Stimulated activated CD4-positive, alpha-beta T cell treated with anti-CD3 and anti-CD28 coated beads, Interleukin-12 subunit alpha, Interleukin-12 subunit beta, amount 100 ng/mL, for 4 hours (primary cell): ENCODE measurements around the gene TGM4.
"Not testable (repeated sequence)": the region's sequence is repeated elsewhere in the genome, so short reads cannot be mapped to it uniquely, and the experiment has no call there.

Experiments used
- DNase-seq: peaks from one replicate; pipeline ENCODE4 v3.0.0-alpha.2; 2020

TGM4 gene

GRCh38 chr3:44918087-44918486, 43.7 kb downstream of the TGM4 start:
- DNase-seq = no peak

- DNase-seq = no peak
These were observed 44.2 kb downstream of the TGM4 start for GRCh38 chr3:44918581-44918980.

GRCh38 chr3:44920081-44920480, 45.7 kb downstream of the TGM4 start:
- no peak for DNase-seq

- no peak for DNase-seq
These were observed 49.4 kb downstream of the TGM4 start for GRCh38 chr3:44923632-44924456.

GRCh38 chr3:44924457-44925084, 50.2 kb downstream of the TGM4 start:
- DNase-seq = no peak

- DNase-seq = no peak
These were observed 51.8 kb downstream of the TGM4 start for GRCh38 chr3:44926172-44926571.

GRCh38 chr3:44926921-44927320, 52.5 kb downstream of the TGM4 start:
- DNase-seq = no peak

GRCh38 chr3:44927371-44927770, 53.0 kb downstream of the TGM4 start:
- no peak for DNase-seq

GRCh38 chr3:44929782-44930181, 55.4 kb downstream of the TGM4 start:
- no peak for DNase-seq

GRCh38 chr3:44930911-44931310, 56.5 kb downstream of the TGM4 start:
- DNase-seq = no peak

- DNase-seq = no peak
These were observed 57.4 kb downstream of the TGM4 start for GRCh38 chr3:44931791-44932190.

- no peak for DNase-seq
These were observed 57.9 kb downstream of the TGM4 start for GRCh38 chr3:44932271-44932670.

GRCh38 chr3:44932986-44933944, 58.9 kb downstream of the TGM4 start:
- no peak for DNase-seq

GRCh38 chr3:44939581-44940036, 65.2 kb downstream of the TGM4 start:
- DNase-seq = no peak

- DNase-seq = no peak
These were observed 68.0 kb downstream of the TGM4 start for GRCh38 chr3:44942202-44942921.

- DNase-seq = no peak
These were observed 73.8 kb downstream of the TGM4 start for GRCh38 chr3:44948239-44948638.

GRCh38 chr3:44949770-44950169, 75.4 kb downstream of the TGM4 start:
- not testable (repeated sequence) for DNase-seq

- no peak for DNase-seq
These were observed 75.9 kb downstream of the TGM4 start for GRCh38 chr3:44950275-44950734.

GRCh38 chr3:44952689-44953088, 78.3 kb downstream of the TGM4 start:
- DNase-seq = no peak

- DNase-seq = no peak
These were observed 79.9 kb downstream of the TGM4 start for GRCh38 chr3:44954304-44954703.

- DNase-seq = no peak
These were observed 80.6 kb downstream of the TGM4 start for GRCh38 chr3:44954962-44955361.

GRCh38 chr3:44955917-44956316, 81.5 kb downstream of the TGM4 start:
- DNase-seq = no peak
